ENCODE data around the gene ACBD6.

Gene ACBD6

GRCh38 chr1:180267211-180267561 lies 235.2 kb downstream of the ACBD6 start:
- DNase-seq: no peak

DNA sequence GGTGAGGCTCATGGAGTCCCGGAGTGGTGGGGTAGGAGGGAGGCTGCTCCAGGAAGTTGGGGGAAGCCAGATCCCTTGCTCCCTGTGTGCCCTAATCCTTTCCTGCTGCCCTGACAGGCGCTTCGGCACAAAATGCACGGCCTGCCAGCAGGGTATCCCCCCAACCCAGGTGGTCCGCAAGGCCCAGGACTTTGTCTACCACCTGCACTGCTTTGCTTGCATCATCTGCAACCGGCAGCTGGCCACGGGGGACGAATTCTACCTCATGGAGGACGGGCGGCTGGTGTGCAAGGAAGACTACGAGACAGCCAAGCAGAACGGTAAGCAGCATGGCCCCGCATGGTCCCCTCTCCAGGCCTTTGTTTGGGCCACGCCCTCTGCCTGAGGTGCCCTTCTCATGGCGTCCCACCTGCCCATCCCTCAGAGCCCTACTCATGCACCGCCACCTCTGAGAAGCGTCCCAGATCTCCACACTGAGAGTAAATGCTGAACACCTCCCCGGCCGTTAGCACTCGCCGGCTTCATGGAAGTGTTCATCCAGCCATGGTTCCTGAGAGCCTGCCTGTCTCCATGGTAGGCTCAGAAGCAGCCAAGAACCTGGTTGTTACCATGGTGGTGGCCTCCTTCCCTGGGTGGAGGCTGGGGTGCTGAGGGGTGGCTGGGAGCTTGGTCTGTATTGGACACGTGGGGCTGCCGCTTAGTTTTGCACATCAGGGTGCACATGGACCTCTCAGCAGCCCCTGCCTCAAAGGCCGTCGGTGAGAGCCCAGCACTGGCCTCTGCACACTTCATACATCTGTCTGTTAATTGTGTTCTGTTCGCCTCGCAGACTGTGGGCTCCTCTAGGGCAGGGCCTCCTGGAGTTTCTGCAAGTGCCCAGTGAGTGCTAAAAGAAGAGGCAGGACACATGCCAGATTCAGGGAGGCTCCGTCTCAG lies 235.8 kb downstream of the ACBD6 start:
- no peak for DNase-seq

DNA sequence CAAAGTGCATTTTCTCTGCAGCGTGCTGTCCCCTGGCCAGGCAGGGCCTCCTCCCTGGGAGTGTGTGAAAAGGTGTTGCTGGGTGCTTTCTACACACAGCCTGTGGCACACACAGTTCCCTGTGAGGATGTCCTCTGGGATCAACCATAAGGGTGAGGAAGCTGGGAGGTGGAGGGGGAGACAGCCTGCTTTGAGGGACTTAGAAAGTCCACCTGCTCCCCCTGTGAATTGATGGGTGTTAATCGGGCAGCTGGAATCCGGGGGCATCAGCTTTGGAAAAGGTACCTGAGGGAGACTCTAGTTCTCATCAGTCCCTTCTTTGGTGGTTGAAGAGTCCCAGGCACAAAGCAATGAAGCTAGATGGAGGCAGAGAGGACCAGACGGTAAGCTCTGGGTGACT lies 236.5 kb downstream of the ACBD6 start:
- DNase-seq: no peak

- no peak for DNase-seq
Measured at GRCh38 chr1:180265201-180265600, 237.2 kb downstream of the ACBD6 start.

- DNase-seq: no peak
Measured at GRCh38 chr1:180264595-180264994, 237.8 kb downstream of the ACBD6 start.

DNA sequence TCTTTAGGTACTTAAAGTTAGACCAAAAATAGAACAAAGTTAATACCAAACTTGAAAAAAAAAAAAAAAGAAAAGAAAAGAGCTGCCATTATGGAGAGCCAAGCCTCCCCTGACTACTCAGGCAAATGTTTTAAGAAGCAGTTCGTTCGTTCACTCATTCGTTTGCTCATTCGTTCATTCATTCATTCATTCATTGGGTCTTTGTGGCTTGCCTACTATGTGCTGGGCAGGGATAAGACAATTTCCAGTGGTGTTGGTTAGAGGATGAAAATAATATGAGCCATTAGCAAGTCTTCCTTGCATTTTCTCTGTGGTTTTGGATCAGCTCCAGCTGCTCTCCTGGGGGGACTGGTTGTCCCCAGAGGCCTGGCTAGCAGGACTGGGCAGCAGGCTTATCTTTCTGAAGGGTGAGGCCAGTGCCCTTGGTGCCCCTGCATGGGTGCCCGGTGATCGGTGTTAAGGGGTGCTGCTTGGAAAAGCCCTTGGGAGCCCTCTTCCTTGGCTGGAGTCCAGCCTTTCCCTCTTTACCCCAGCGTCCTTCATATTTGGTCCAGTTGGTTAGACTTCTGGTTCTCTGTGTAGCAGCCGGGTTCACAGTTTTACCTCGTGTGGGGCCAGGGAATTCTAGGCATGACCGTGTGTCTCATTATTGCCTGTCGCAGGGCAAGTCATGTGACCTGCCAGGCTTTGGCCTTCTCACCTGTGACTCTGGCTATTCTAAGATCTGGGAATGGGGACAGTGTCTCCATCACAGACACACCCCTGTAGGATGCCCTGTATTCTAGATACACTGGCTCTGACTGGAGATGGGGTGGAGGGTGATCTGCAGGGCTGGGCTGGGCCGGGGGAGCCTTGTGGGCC lies 239.5 kb downstream of the ACBD6 start:
- DNase-seq: no peak

GRCh38 chr1:180261524-180262155 lies 240.7 kb downstream of the ACBD6 start:
- no peak for DNase-seq

DNA sequence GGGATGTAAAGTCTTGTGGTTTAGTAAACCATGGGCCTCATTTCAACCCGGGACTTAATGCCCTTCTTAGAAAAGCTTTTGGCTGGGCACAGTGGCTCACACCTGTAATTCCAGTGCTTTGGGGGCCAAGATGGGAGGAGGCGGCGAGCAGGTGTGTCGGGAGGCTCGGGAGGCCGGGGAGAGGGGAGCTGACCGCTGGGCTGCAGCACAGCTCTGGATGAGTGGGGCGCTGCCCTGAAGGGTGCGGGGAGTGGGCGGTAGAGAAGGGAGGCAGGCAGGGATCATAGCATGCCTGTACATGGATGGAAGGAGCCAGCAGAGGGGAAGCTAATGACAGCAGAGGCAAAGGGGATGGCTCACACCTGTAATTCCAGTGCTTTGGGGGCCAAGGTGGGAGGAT lies 241.3 kb downstream of the ACBD6 start:
- no peak for DNase-seq

DNA sequence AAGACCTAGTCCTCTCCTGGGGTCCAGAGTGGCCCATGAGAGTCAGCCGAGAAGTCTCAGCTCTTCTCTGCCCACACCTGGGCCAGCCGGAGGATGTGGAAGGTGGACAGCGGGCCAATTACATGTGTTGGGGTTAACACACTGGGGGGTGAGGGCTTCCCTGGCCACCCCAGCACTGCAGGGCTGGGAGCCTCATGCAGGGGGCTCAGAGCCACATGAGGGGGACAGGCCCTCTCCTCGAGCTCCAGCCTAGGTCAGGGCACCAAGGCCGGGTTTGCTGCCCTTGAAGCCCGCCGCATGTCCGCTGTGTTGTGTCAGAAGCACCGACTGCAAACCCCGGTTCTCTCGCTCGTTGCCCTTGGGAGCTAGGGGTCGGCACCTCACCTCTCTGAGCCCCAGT lies 241.8 kb downstream of the ACBD6 start:
- no peak for DNase-seq

DNA sequence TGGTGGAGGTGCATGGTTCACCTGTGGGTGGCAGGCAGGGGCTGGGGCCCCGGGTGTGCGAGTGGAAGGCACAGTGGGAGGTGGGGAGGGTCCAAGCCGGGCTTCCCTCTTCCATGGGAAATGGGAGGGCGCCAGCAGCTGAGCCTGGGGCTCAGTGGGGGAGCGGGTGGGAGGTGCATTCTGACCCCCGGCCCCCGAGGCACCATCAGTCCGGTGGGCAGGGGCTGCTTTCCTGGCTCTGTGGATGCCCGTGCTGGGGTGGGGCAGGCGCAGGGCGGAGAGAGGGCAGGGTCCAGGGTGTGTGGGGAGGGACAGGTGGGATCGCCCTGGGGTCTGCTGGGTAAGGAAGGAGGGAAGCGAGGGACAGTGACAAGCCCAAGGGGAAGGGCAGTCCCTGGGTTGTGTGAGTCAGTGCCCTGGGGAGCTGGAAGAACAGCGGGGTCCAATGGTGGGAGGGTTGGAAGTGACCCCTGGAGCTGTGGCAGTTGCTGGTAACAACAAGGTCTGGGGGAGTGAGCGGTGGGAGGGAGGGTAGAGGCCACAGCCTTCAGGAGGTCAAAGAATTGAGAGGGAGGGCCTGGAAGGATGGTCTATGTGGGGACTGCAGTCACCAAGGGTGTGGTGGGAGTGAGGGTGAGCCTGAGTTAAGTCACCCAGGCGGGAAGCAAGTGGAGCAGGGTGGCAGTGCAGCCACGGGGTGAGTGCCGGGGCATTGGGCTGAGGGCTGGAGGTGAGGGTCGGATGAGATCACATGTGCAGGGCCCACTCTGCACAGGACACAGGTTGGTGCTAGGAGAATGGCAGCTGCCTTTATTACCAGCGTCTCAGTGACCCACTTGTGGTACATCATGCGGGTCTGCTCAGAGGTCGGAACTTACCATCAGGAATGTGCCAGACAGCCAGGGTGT lies 242.7 kb downstream of the ACBD6 start:
- no peak for DNase-seq

DNA sequence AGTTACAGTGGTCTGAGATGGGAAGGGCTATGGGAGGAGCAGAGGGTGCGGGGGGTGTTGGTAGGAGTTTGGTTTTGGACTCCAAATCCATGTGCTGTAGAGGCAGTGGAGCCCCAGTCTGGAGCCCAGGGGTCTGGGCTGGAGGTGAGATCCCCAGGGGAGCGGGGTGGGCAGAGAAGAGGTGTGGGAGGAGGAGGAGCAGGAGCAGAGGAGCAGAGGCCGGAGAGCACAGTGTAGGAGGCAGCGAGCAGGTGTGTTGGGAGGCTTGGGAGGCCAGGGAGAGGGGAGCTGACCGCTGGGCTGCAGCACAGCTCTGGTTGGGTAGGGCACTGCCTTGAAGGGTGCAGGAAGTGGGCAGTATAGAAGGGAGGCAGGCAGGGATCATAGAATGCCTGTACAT lies 243.4 kb downstream of the ACBD6 start:
- DNase-seq: no peak

- no peak for DNase-seq
Measured at GRCh38 chr1:180258290-180258689, 244.1 kb downstream of the ACBD6 start.

DNA sequence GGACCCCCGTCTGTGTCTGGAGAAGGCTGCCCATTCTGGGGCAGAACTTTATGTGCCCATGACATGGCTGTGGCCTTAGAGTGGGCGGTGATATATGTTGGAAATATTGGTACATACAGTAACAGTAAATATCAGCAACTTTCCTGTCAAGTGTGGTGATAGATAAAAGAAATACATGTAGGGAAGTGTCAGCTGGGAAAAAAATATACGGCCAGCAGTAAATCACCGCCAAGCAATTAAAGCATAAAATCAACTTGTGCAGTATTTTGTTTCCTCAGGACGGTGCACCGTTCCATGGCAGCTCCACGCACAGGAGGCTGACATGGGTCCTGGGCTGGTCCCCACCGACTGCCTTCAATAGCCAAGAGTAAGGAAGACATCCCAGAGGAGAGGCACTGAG lies 244.9 kb downstream of the ACBD6 start:
- no peak for DNase-seq

GRCh38 chr1:180257028-180257386 lies 245.4 kb downstream of the ACBD6 start:
- DNase-seq: no peak

- DNase-seq: no peak
Measured at GRCh38 chr1:180256341-180257027, 245.9 kb downstream of the ACBD6 start.

GRCh38 chr1:180255536-180256340 lies 246.6 kb downstream of the ACBD6 start:
- no peak for DNase-seq

GRCh38 chr1:180254854-180255253 lies 247.5 kb downstream of the ACBD6 start:
- no peak for DNase-seq

DNA sequence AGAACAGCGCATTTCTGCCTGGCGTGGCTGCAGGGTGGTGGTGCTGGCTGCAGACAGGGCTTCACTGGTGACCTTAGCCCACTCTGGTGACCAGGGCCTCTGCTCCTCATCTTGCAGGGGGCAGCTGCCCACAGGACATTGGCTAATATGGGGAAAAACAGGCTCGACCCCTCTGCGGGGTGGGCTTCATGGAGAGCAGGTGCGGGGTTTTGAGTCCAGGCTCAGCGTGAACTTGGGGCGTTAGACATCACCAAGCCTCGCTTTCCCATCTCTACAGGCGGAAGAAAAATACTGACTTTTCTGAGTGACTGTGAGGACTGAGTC lies 247.9 kb downstream of the ACBD6 start:
- no peak for DNase-seq

DNA sequence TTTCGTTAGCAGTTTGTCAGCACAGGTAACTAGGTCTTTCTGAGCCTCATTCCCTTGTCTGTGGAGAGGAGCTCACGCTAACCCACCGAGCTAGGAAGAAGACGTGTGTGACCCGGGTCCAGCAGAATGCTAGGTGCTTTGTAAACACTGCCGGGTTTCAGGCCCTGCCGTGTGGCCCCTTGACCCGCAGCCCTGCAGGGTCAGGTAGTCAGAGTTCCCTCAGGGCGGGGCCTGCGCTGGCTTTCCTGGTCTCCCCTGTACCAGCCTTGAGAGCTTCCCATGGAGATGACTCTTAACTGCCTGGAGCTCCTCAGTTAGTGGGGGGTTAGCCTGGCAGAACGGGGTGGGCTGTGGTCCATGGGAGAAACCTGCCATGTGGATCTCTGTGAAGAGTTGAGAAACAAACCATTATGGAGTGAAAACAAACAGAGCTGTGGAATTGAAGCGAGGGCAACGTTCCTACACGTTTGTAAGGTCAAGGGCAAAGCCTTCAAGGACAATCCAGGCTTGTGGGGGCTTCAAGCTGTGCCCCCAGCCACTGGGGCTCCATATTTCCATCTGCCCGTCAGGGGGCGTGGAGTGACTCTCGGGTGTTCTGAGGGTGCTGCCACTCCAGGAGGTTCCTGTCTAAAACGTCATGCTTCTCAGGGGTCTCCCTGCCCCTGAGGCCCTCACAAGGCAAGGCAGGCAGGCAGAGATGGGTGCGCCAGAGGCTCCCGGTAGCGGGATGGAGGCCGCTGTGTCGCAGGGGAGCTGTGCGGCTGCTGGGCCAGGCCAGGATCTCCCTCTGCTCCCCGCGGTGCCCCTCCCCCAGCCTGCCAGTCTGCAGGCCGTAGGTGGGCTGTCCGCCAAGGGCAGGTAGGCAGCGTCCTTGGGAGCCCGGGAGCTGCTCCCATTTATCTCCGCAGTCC lies 248.5 kb downstream of the ACBD6 start:
- DNase-seq: no peak
